Measurements from ENCODE around the gene ADARB1.

GRCh38 chr21:45228656-45229240, 154.4 kb downstream of the ADARB1 start:
- no peak for TF ChIP-seq CTCF (IDR thresholded peaks at IDR 0.05)
- no peak for TF ChIP-seq EZH2 (IDR thresholded peaks at IDR 0.05)
- TF ChIP-seq EZH2phosphoT487 (IDR thresholded peaks at IDR 0.05) = no peak
